GM12864 (cell line): ENCODE results near the gene TTC33.

Experiments
- DNase-seq: peaks from one replicate; pipeline ENCODE4 v3.0.0-alpha.2; 2011; ENCODE audit warnings: low read depth
- H3K4me3 ChIP-seq: 2 replicates; pipeline ENCODE4 v1.5.1; 2011; ENCODE audit warnings: mild to moderate bottlenecking, low read depth, low read length, control low read depth
- CTCF ChIP-seq: IDR thresholded peaks from 2 replicates; pipeline ENCODE4 v1.5.1; 2011; ENCODE audit warnings: low read depth, mild to moderate bottlenecking, moderate library complexity, low read length, control low read depth, inconsistent platforms; ENCODE audit errors: missing control alignments

TTC33 gene

DNA sequence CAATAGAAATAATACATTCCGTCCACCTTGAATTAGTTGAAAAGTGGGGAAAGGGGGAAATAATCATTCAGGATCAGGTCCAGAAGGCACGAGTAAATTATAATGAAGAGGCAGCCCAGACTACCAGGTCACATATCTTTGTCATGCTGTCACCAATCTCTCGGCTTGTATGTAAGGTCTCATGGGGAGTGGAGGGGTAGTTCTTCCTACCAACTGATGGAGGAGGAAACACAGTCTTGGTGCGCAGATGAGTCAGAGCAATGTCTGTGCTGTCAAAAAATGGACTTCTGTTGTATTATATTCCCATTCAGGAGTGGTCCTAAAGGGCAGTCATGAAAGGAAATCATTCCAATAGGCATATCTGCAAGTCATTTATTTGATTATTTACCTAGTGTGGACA lies 240.3 kb downstream of the TTC33 start:
- no peak overlapping the region for H3K4me3 ChIP-seq
- DNase-seq, result no peak
- TF ChIP-seq CTCF, result no peak

- no peak overlapping the region for H3K4me3 ChIP-seq
- no peak for DNase-seq
- no peak for TF ChIP-seq CTCF
Measured at GRCh38 chr5:40514976-40515375, 240.8 kb downstream of the TTC33 start.

GRCh38 chr5:40511801-40512200 lies 244.0 kb downstream of the TTC33 start:
- TF ChIP-seq CTCF, result no peak
- DNase-seq, result no peak
- no peak overlapping the region for H3K4me3 ChIP-seq

DNA sequence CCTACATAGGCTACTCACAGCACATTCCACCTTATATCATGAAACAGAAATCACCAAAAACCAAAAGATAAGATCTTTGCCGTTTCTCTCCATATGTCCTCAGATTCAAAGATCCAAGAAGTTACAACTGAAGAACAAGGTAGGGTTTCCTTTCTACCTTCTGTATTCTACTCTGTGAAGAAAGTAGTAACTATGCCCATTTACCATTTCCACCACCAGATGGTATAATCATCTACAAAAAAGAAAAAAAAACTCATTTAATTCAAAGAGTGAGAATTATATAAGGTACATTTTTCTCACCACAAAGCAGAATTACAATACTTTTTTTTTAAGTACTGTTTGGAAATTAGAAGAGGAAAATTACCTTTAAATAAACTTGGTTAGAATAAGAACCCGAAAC lies 248.7 kb downstream of the TTC33 start:
- DNase-seq, result no peak
- H3K4me3 ChIP-seq, result no peak overlapping the region
- no peak for TF ChIP-seq CTCF

GRCh38 chr5:40505031-40505430 lies 250.7 kb downstream of the TTC33 start:
- no peak for DNase-seq
- no peak overlapping the region for H3K4me3 ChIP-seq

DNA sequence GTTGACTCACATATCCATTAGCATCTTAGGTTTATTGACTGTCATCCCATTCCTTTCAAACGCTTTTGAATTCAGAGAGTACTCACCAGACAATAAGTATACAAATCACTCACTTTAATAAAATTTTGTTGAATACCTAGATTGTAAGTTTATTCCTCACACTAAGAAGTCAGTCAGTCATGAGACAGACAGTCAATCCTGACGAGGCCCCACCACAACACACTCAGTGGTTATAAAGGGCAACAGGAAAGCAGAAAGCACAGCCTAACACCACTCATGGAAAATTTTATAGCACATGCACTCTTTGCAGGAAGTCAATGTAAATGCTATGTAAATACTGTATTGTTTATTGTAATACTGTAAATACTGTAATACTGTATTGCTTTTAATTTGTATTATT lies 252.3 kb downstream of the TTC33 start:
- no peak overlapping the region for H3K4me3 ChIP-seq
- DNase-seq, result no peak
- TF ChIP-seq CTCF, result no peak

More at GRCh38 chr5:40505031-40505430, 250.7 kb downstream of the TTC33 start:
- no peak for TF ChIP-seq CTCF

DNA sequence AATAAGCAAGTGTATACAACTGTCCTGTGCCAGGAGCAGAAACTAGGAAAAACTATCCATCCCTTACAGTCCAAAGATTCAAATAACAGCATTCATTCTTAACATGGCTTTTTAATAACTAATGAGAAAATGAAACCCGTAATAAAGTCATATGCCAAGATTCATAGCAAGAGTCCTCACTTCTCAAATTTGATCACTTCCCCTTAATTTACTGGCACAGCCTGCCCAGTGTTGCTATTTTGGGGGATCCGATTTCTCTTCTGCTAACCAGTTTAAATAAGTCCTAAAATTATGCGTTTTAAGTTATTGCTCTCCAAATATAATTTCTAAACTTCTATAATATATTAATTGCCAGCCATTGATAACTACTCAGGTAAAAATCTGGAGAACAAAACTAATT lies 253.0 kb downstream of the TTC33 start:
- TF ChIP-seq CTCF, result no peak
- DNase-seq, result no peak
- H3K4me3 ChIP-seq, result no peak overlapping the region
